ENCODE results near the gene WNT3. TPM values are rescaled to one million over a fixed set of nuclear protein-coding genes. Genes with fewer than 3 reads are reported as not detected.
"Not testable (repeated sequence)": the region's sequence is repeated elsewhere in the genome, so short reads cannot be mapped to it uniquely, and the experiment has no call there.

Gene WNT3
- total and polyA plus RNA-seq, 4 donors = 0.19 to 4.3 (median 2.7) TPM

DNA sequence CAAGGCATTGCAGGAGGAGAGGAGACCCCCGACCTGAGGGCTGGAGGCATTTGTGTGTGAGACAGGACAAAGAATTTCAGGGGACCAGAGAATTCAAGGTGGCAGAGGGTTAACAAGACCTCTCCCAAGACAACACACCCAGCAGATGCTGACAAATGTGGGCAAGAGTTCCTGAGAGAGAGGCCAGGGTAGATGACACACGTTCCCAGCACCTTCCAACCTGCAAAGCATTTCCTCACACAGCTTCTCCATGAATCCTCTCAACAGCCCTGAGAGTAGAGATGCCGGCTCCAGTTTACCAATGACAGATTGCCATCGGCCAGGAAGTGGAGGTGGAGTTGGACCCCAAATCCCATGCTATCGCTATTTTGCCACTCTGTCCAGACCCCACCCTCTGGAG, 25.0 kb downstream of the WNT3 start:
- 51% methylated on average over 5 of the region's 5 CpGs for WGBS
- Histone ChIP-seq H3K4me1 (ENCODE audit: control insufficient read depth in 4 of 4, insufficient read depth in 4 of 4, low read length in 3 of 4) (no peaks in the 10 kb centered on the region), H3K36me3 (ENCODE audit: control insufficient read depth in 4 of 4, insufficient read depth in 3 of 4, low read depth in 1 of 4, low read length in 3 of 4) (no peaks in the 10 kb centered on the region), H3K9ac (ENCODE audit: low read depth in 1 of 2, low read length in 2 of 2) (no peak overlapping the region), H3K4me3 (ENCODE audit: low read depth in 1 of 3, low read length in 3 of 3) (no peak overlapping the region), H3K27ac (ENCODE audit: low read depth in 1 of 2, low read length in 2 of 2) (no peak overlapping the region), H3K27me3 (ENCODE audit: control insufficient read depth in 4 of 4, insufficient read depth in 4 of 4, low read length in 3 of 4) (peaks cover 0 to 6% (median 2%) of the 10 kb centered on the region in 4 donors), H3K9me3 (ENCODE audit: control insufficient read depth in 4 of 4, low read length in 3 of 4) (peaks cover 0 to 5% (median 2%) of the 10 kb centered on the region in 4 donors)
- no peak for TF ChIP-seq SP1 (IDR thresholded peaks at IDR 0.05)
- no peak for TF ChIP-seq TAF1 (conservative IDR thresholded peaks at IDR 0.05)
- TF ChIP-seq CTCF (IDR thresholded peaks at IDR 0.05; ENCODE audit: low read depth, low read length, missing input control) = no peak
- no peak for TF ChIP-seq HNF4A (conservative IDR thresholded peaks at IDR 0.05)
- TF ChIP-seq FOXA2 (IDR thresholded peaks at IDR 0.05) = no peak
- no peak for TF ChIP-seq RAD21 (IDR thresholded peaks at IDR 0.05)
- TF ChIP-seq FOXA1 (IDR thresholded peaks at IDR 0.05) = no peak
- no peak for DNase-seq (ENCODE audit: low spot score)

GRCh38 chr17:46793023-46793422, 25.5 kb downstream of the WNT3 start:
- DNase-seq (ENCODE audit: low spot score); H3K27me3 ChIP-seq (ENCODE audit: control insufficient read depth in 4 of 4, insufficient read depth in 4 of 4, low read length in 3 of 4); H3K9ac ChIP-seq (ENCODE audit: low read depth in 1 of 2, low read length in 2 of 2); H3K27ac ChIP-seq (ENCODE audit: low read depth in 1 of 2, low read length in 2 of 2); H3K36me3 ChIP-seq (ENCODE audit: control insufficient read depth in 4 of 4, insufficient read depth in 3 of 4, low read depth in 1 of 4, low read length in 3 of 4); H3K9me3 ChIP-seq (ENCODE audit: control insufficient read depth in 4 of 4, low read length in 3 of 4); H3K4me3 ChIP-seq (ENCODE audit: low read depth in 1 of 3, low read length in 3 of 3); H3K4me1 ChIP-seq (ENCODE audit: control insufficient read depth in 4 of 4, insufficient read depth in 4 of 4, low read length in 3 of 4): not testable (repeated sequence)
- WGBS = 92% methylated on average over 6 of the region's 6 CpGs

DNA sequence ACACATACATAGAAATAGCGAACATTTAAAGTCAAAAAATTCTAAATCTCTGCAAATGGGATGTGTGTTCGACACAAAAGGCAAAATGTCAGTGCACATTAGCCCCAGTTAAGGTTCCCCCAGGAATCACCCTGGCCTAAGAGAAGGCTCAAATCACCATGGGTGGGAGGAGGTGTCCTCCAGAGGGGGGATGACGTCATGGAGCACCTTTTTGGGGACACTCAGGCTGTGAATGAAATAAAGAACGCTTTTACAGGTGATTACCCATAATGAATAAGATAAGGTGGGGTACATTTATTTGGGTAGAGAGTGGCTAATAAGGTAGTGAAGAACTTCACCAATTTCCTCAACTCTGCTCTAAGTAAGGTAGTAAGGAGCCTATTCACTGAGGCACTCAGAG, 26.4 kb downstream of the WNT3 start:
- Histone ChIP-seq H3K36me3 (ENCODE audit: control insufficient read depth in 4 of 4, insufficient read depth in 3 of 4, low read depth in 1 of 4, low read length in 3 of 4) (no peaks in the 10 kb centered on the region), H3K9me3 (ENCODE audit: control insufficient read depth in 4 of 4, low read length in 3 of 4) (peaks cover 0 to 5% (median 2%) of the 10 kb centered on the region in 4 donors), H3K27ac (ENCODE audit: low read depth in 1 of 2, low read length in 2 of 2) (no peak overlapping the region), H3K4me1 (ENCODE audit: control insufficient read depth in 4 of 4, insufficient read depth in 4 of 4, low read length in 3 of 4) (no peaks in the 10 kb centered on the region), H3K9ac (ENCODE audit: low read depth in 1 of 2, low read length in 2 of 2) (no peak overlapping the region), H3K4me3 (ENCODE audit: low read depth in 1 of 3, low read length in 3 of 3) (no peak overlapping the region), H3K27me3 (ENCODE audit: control insufficient read depth in 4 of 4, insufficient read depth in 4 of 4, low read length in 3 of 4) (peaks cover 0 to 6% (median 2%) of the 10 kb centered on the region in 4 donors)
- TF ChIP-seq RAD21 (IDR thresholded peaks at IDR 0.05) (no peak), HNF4A (conservative IDR thresholded peaks at IDR 0.05) (no peak), JUND (IDR thresholded peaks at IDR 0.05) (no peak), HNF4G (IDR thresholded peaks at IDR 0.05) (no peak), CTCF (IDR thresholded peaks at IDR 0.05; ENCODE audit: low read depth, low read length, missing input control) (no peak), RXRA (IDR thresholded peaks at IDR 0.05) (no peak), TAF1 (conservative IDR thresholded peaks at IDR 0.05) (no peak), YY1 (IDR thresholded peaks at IDR 0.05) (no peak), NR2F2 (IDR thresholded peaks at IDR 0.05) (no peak), GABPA (IDR thresholded peaks at IDR 0.05 in 1 of 2, conservative IDR thresholded peaks at IDR 0.05 in 1 of 2) (no peak), ATF3 (IDR thresholded peaks at IDR 0.05) (no peak), SP1 (IDR thresholded peaks at IDR 0.05) (no peak), FOXA2 (IDR thresholded peaks at IDR 0.05) (no peak)
- TF ChIP-seq, protein P1, sequence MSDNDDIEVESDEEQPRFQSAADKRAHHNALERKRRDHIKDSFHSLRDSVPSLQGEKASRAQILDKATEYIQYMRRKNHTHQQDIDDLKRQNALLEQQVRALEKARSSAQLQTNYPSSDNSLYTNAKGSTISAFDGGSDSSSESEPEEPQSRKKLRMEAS (IDR thresholded peaks at IDR 0.05) = no peak
- TF ChIP-seq, protein P2, sequence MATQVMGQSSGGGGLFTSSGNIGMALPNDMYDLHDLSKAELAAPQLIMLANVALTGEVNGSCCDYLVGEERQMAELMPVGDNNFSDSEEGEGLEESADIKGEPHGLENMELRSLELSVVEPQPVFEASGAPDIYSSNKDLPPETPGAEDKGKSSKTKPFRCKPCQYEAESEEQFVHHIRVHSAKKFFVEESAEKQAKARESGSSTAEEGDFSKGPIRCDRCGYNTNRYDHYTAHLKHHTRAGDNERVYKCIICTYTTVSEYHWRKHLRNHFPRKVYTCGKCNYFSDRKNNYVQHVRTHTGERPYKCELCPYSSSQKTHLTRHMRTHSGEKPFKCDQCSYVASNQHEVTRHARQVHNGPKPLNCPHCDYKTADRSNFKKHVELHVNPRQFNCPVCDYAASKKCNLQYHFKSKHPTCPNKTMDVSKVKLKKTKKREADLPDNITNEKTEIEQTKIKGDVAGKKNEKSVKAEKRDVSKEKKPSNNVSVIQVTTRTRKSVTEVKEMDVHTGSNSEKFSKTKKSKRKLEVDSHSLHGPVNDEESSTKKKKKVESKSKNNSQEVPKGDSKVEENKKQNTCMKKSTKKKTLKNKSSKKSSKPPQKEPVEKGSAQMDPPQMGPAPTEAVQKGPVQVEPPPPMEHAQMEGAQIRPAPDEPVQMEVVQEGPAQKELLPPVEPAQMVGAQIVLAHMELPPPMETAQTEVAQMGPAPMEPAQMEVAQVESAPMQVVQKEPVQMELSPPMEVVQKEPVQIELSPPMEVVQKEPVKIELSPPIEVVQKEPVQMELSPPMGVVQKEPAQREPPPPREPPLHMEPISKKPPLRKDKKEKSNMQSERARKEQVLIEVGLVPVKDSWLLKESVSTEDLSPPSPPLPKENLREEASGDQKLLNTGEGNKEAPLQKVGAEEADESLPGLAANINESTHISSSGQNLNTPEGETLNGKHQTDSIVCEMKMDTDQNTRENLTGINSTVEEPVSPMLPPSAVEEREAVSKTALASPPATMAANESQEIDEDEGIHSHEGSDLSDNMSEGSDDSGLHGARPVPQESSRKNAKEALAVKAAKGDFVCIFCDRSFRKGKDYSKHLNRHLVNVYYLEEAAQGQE (IDR thresholded peaks at IDR 0.05) = no peak
- WGBS = 83% methylated on average over 4 of the region's 4 CpGs
- DNase-seq (ENCODE audit: low spot score) = no peak
